ENCODE measurements around the gene RBMY1D.
"Not testable (repeated sequence)": the region's sequence is repeated elsewhere in the genome, so short reads cannot be mapped to it uniquely, and the experiment has no call there.

Gene RBMY1D

DNA sequence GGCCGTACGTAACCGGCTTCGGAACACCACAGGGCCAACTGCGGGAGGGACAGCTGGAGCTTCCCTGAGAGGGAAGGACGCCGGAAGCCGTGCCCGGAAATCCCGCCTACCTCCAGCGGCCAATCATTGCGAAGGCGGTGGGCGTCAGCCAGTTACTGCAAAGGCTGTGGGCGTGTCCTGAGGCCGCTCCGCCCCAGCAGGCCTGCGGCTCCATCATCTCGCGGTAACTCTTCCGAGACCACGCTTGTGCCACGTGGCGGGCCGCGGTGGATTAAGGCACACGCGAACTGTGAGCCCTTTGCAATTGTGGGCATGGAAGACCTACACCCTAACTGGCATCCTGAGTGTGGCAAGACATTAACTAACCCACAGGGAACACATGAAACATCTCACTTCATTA is at the start of gene RBMY1D:
TSS of gene RBMY1D (minus strand) at position 101 of the 400 bp plus-strand sequence. CDS start 2,013 bp downstream, outside the sequence.
- DNase-seq, result not testable (repeated sequence)

- DNase-seq, result not testable (repeated sequence)
These were observed 23.6 kb upstream of the RBMY1D start, which contains the start of gene RBMY1E for GRCh38 chrY:21917932-21918331. Gene RBMY1E, minus strand, starts transcription at chrY:21918032. Its CDS starts 1,978 bp downstream, at chrY:21916054.

- not testable (repeated sequence) for DNase-seq
These were observed 24.8 kb downstream of the RBMY1D start for GRCh38 chrY:21869407-21870076.

GRCh38 chrY:21845481-21845880 is 48.8 kb downstream of the RBMY1D start:
- no peak for DNase-seq

GRCh38 chrY:21842090-21842489 is 52.2 kb downstream of the RBMY1D start:
- DNase-seq, result no peak

- no peak for DNase-seq
These were observed 54.8 kb downstream of the RBMY1D start for GRCh38 chrY:21839489-21839888.

GRCh38 chrY:21836343-21836742 is 58.0 kb downstream of the RBMY1D start:
- DNase-seq, result peak; percentile 38

DNA sequence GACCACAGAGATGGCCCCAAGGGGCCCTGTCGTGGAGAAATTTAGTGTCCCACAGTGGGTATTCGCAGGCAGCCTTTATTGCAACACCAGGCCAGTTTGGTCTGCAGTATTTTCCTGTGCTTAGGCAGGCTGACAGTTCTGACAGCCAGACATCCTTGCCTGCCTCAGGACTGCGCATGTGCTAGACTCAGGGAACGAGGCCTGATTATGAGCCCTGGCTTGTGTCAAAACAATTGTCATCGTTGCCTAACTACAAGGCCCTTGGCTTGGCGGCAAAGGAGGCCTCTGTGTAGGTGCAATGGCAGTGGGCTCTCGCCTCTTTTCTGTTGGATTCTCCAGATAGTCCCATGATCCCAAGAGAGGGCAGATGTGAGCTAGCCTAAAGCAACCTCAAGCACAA is 59.3 kb downstream of the RBMY1D start:
- no peak for DNase-seq
